T1000 (cell line): Measurements from ENCODE around the gene SEMA5B.

ENCODE experiments used
- DNase-seq: peaks from one replicate; lab custom pipeline; 2025; ENCODE audit warnings: mixed read lengths; lab: John Stamatoyannopoulos, UW

Gene SEMA5B

GRCh38 chr3:122893282-122893681 lies 134.3 kb downstream of the SEMA5B start:
- no peak for DNase-seq

DNA sequence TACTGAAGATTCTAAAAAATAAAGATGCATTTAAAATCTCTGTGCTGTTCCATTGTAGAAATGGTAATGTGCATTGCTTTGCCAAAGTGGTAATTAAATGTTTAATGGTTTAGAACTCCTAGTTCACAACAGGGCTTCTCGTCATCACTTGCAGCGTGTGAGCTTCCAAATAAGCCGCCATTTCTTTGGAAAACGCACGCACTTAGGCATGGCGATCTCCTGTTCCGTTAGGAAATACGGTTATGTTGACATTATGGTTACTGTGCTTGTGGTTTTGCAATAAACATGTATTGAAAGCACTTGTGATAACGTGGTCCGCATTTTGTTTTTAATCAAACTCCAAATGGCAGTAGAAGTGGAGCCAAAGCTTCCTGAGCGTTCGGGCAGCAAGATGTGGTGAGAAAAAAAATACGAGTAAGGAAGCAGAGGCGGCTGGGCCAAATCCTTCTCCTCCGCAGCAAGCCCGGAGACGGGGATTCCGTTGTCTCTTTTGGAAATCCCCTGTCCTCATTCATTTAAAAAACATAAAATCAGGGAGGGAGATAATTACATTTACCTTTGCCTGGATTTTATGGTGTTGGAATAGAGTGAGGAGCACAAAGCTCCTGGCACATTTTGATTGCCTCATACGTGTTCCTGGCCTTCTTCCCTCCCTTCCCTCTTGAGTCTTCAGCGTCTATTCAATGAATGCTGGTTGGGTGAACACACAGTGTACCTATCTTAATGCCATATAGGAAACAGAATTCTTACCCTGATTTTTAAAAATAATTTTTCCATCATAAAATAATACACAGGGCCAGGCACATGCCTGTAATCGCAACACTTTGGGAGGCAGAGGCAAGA lies 135.2 kb downstream of the SEMA5B start:
- DNase-seq: no peak

GRCh38 chr3:122890720-122891220 lies 136.8 kb downstream of the SEMA5B start:
- DNase-seq: no peak

DNA sequence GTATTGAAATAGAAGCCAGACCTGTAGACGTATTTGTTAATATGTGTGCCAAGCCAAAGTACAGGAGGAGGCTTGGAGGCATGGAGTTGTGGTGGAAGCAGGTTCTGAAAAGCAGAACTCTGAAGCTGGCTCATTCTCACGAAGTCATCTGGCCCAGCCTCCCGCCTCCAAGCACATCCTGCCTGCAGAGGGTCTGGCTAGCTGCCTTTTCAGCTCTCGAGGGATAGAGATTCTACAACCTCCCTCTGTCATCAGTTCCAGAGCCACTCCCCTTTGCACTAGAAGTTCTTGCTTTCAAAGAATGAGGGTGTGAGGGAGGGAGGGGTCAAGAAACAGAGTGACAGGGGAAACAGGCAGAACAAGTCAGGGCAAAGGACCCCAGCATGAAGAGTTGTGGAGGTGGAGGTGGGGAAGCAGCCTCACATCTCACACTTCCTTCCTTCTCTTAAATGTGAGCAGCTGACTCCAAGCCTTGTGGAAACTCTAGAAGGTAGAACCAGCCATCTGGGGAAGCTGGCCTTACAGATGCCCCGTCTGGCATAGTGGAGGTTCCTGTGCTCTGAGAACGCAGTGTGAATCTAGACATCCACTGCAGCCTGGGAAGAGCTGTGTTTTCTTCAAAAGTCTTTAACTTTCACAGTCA lies 137.4 kb downstream of the SEMA5B start:
- no peak for DNase-seq

- no peak for DNase-seq
Measured at GRCh38 chr3:122886946-122887345, 140.6 kb downstream of the SEMA5B start.

DNA sequence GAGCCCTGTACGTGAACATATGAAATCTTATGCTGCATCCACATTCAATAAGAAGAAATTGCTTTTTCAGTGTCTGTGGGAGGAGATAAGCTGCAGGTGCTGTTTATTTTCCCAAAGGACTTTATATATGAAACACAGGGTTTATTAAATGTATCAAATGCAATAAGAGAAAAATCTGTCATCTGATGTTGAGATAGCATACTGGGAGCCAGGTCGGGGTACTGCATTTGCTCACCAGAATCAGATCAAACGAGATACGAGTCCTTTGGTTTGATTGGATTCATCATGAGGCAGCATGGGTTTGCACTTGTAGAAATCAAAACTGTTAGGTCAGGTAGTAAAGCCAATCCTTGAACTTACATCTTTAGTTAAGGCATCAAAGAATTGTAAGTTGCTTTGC lies 141.3 kb downstream of the SEMA5B start:
- no peak for DNase-seq

GRCh38 chr3:122882361-122882947 lies 145.1 kb downstream of the SEMA5B start:
- DNase-seq: no peak

DNA sequence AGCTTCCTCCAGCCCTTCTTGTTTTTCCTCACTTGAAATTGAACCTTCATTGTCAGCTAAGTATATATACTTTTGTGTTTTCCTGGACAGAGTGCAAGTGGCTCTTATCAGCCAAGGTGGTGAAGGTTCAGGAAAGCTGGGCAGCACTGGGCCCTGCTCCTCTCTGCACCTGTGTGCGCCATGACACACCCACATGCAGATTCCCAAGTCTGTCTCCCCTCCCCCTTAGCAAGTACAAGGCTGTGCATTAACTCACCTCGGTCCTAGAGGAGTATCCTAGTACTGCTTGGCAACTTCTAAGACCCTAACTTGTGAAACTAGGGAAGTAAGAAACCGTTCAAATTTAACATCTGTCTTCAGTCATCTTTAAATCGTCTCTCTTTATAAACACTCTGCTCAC lies 146.9 kb downstream of the SEMA5B start:
- no peak for DNase-seq

- no peak for DNase-seq
Measured at GRCh38 chr3:122880173-122880572, 147.4 kb downstream of the SEMA5B start.

- no peak for DNase-seq
Measured at GRCh38 chr3:122875547-122876127, 151.9 kb downstream of the SEMA5B start.

GRCh38 chr3:122873741-122874515 lies 153.6 kb downstream of the SEMA5B start:
- no peak for DNase-seq

DNA sequence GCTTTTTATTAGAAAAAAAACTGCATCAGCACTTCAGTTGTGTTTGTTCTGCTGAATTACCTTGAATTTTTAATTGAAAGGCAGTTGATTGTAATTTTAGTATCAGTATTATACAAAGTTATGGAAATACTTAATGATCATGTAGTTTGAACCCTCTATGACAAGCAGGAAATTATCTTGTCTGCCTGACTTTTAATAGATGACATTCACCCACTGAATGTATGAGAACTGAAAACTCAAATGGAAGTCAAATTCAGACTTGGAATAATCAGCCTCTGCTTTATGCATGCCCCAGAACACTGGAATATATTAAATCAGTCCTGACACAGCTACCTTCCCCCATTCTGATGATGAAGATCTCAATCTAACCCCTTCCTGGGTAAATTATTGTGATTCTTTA lies 159.2 kb downstream of the SEMA5B start:
- DNase-seq: no peak

DNA sequence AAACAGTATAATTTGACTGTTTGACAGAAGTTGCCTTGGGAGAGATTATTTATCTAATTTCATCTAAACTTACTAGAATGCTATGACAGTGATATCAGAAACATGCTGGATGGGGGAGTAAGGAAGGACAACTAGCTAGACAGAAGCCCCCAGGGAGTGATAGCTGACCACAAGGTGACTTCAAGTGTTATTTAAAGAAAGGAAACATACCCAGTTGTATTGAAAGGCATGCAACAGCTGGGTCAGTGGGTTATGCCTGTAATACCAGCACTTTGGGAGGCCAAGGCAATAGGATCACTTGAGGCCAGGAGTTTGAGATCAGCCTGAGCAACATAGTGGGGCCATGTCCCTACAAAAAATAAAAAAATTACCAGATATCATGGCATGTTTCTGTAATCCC lies 163.1 kb downstream of the SEMA5B start:
- DNase-seq: no peak

DNA sequence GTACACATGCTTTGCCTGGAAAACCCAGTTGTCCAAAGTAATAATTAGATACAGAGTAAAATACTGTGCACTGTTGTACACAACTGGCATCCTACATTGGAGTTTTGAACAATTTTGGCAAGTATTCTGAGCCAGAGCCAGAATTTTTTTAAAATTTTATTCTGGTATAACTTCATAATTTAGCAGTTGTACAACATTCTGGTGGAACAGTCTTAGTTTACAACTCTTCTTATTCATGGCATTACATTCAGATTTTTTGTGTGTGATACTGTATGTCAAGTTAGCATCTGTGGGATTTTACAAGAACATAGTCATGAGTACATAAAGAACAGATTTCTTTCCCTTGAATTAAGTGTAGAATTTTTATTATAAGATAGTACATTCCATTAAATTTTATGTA lies 165.2 kb downstream of the SEMA5B start:
- DNase-seq: no peak
